Stimulated activated CD4-positive, alpha-beta T cell treated with anti-CD3 and anti-CD28 coated beads, Interleukin-12 subunit alpha, Interleukin-12 subunit beta, amount 100 ng/mL, for 4 hours (primary cell): ENCODE results near the gene OR4M1.
"Not testable (repeated sequence)": the region's sequence is repeated elsewhere in the genome, so short reads cannot be mapped to it uniquely, and the experiment has no call there.

ENCODE experiments used
- DNase-seq: peaks from one replicate; pipeline ENCODE4 v3.0.0-alpha.2; 2020

The OR4M1 gene, protein sequence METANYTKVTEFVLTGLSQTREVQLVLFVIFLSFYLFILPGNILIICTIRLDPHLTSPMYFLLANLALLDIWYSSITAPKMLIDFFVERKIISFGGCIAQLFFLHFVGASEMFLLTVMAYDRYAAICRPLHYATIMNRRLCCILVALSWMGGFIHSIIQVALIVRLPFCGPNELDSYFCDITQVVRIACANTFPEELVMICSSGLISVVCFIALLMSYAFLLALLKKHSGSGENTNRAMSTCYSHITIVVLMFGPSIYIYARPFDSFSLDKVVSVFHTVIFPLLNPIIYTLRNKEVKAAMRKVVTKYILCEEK

DNA sequence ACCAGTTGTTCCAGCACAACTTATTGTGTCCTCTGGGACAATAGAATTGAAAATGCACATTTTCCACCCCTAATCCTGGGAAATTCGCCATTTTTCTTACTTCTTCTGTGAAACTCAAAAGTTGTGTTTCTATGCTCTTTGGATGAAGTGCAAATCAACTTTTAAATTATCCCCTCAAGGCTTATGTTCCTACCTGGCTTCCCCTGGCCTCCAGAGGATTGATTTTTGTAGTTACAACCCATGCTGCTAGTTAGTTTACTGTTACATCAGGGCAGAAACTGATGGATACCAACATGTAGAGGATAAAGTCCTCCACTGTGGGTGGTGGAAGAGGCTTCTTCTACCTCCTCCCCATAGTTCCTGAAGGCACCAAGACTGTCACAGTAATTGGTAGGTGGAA lies at the start of gene OR4M1:
OR4M1 (plus strand) TSS at position 301 of the 400 bp plus-strand sequence. CDS start 6,819 bp downstream, outside the sequence.
- DNase-seq = not testable (repeated sequence)

DNA sequence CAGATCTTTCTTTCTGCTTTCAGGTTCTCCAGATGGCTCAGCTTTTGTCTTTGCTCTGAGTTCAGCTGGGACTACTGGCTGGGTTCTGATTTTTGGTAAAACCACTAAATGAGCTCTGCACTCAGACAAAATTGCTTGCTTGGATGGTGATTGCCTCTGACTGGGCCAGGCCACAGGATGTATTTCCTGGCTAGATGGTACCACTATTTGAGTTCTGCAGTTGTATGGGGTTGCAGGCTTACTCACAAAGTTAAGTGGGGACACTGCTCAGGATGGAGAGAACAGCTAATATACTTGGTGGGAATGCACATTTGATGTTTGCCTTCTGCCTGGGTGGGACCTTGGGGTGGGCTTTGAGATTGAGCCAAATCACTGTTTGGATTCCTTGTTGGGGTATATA lies 43.9 kb upstream of the OR4M1 start:
- no peak for DNase-seq

DNA sequence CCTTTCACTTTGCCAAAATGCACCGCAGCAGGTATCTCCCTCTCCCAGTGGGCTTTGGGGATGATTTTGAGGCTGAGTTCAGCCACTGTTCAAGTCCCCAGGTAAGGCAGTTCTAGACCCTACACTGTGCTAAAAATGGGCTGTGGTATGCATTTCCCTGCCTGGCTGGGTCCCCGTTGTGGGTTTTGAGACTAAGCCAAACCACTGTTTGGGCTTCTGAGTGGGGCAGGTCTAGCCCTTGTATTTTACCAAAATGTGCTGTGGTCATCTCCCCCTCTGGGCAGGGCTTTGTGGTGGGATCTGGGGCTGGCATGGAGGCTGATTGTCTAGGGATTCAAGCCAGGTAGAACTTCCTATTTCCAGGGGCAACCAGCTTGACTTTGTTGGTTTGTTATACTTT lies 43.5 kb upstream of the OR4M1 start:
- no peak for DNase-seq

DNA sequence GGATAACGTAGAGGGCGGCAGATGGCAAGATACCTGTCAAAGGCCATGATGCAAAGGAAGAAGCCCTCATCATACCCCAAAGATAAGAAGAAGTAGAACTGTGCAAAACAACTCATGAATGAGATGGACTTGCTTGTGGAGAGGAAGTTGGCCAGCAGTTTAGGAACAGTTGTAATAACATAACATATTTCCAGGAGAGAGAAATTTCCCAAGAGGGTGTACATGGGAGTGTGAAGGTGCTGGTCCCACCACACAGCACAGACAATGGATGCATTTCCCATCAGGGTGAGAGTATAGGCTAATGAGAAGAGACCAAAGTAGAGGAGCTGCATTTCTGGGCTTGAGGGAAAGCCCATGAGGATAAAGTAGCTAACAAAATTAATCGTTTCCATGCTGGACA lies 39.4 kb upstream of the OR4M1 start:
- DNase-seq = not testable (repeated sequence)

DNA sequence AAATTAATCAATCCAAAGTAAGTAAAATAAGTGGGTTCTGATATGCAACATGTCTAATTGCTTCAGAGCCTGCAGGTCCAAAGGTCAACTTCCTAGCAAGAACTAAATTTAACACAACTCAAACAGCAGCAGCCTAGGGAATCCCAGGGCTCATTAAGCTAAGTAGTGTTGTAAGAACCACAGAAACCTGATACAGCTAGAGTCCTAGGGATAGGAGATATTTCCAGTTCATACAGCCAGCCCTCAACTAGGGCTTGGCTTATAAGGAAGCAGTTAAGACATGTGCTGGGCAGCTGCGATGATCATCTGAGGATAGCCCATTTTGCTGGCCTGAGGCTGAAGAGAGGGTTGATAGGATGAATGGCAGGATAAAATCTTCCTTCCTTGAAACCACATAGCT lies 30.0 kb upstream of the OR4M1 start, which contains the start of gene OR4Q3:
OR4Q3 (plus strand) TSS at position 316 of the 400 bp plus-strand sequence.
- no peak for DNase-seq

DNA sequence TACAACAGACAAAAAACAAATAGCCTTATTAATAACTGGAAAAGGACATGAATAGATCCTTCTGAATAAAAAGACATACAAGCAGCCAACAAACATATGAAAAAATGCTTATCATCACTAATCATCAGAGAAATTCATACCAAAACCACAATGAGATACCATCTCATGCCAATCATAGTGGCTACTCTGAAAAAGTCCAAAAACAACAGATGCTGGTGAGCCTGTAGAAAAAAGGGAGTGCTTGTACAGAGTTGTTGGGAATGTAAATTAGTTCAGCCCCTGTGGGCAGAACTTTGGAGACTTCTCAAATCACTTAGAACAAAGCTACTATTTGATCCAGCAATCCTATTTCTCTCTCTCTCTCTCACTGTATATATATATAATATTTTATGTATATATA lies 21.0 kb upstream of the OR4M1 start:
- DNase-seq = not testable (repeated sequence)

DNA sequence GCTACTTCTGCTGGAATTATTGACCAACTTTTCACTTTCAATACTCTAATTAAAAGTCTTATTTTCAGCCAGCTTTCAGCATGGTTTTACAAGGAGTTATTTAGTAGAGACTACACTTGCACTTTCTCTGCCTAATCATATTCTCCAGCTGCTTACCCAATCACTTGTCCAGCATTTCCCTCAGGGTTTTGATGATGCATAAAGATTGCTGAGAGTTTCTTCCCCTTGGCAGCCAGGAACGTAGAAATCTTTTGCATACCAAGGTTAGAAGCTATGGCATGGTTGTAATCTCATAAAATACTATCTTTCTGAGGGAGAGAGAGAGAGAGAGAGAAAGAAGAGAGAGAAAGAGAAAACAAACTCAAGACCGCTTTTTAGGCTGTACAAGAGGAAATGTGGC lies 19.1 kb upstream of the OR4M1 start:
- DNase-seq = no peak

DNA sequence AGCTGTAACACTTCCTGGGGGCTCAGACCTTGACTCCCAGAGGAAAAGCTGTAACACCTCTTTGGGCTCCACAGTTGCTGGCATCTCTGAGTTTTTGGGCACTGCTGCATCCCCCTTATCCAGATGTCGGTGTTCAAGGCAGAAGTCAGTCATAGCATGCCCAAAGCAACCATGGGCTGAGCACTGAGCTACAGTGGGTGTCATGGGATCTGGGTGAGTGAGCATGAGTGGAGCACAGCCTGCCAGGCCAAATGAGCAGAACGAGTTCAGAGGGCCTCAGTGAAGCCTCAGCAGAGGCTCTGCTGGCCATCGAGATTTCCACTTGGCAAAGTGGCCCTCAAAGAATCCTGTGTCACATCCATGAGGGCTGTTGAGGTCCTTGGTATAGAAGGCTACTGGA lies 1.8 kb upstream of the OR4M1 start:
- DNase-seq = not testable (repeated sequence)

DNA sequence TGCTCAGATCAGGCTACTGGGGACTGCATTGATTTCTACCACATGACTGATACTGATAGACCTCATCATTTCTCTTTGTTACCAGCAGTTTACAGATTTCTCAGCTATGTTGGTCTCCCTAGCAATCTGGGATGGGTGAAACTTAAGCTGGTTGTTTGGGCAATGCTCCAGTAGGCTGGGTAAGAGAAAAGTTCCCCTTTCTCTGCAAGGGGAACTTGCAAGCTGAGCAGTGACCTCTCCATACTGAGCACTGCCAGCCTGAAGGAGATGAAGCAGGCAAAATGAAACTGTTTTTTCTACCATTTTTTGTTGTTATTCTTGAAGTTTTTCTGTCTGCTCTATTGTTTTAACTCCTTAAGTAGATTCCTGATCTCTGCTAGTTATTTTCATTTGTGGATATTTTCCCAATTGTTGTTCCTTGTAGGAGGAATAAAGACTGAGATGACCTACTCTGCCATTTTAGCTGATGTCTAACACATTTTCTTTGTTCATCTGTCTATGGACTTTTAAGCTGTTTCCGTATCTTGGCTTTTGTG lies 1.3 kb upstream of the OR4M1 start:
- DNase-seq = no peak

DNA sequence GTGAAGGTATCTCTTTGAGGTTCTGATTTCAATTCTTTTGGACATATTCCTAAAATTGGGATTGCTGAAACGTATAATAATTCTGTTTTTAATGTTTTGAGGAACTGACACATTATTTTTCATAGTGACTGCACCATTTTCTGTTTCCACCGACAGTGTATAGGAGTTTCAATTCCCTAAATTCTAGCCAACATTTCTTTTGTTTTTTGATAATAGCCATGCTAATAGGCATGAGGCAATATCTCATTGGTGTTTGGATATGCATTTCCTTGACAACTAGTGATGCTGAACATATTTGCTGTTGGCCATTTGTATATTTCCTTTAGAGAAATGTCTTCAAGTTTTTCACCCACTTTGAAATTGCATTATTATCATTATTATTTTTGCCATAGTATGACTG lies 850 bp upstream of the OR4M1 start:
- not testable (repeated sequence) for DNase-seq

DNA sequence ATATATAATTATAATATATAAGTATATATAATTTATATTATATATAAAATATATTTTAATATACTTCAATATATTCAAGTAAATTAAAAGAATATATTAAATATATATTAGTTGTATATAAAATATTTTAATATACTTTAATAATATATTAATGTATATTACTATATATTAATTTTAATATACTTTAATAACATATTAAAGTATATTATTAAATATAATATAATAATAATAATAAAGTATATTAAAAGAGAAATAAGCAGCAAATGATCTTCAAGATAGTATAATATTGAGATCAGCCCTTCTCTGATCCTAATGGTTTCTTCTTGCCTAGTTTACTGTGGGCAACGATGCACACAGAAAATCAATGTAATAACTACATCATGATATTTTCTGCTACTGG lies 2.3 kb downstream of the OR4M1 start:
- no peak for DNase-seq

DNA sequence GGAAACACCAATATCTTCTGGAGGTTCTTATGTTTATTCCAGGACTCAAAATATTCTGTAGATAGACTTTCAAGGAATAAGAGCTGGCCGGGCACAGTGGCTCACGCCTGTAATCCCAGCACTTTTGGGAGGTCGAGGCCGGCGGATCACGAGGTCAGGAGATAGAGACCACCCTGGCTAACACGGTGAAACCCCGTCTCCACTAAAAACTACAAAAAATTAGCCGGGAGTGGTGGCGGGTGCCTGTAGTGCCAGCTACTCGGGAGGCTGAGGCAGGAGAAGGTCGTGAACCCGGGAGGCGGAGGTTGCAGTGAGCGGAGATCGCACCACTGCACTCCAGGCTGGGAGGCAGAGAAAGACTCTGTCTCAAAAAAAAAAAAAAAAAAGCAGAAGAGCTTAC lies 12.5 kb downstream of the OR4M1 start:
- DNase-seq = not testable (repeated sequence)

DNA sequence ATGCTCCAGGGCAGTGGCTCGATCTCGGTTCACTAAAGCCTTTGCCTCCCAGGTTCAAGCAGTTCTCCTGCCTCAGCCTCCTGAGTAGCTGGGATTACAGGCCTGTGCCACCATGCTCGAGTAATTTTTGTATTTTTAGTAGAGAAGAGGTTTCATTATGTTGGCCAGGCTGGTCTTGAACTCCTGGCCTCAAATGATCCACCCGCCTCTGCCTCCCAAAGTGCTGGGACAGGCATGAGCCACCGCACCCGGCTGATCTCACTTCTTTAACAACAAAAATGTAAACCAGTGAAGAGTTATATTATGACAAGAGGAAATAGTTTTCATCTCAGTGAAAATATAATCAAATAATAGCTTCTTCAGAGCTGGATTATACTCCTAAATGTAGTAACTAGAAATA lies 14.0 kb downstream of the OR4M1 start:
- DNase-seq = not testable (repeated sequence)

DNA sequence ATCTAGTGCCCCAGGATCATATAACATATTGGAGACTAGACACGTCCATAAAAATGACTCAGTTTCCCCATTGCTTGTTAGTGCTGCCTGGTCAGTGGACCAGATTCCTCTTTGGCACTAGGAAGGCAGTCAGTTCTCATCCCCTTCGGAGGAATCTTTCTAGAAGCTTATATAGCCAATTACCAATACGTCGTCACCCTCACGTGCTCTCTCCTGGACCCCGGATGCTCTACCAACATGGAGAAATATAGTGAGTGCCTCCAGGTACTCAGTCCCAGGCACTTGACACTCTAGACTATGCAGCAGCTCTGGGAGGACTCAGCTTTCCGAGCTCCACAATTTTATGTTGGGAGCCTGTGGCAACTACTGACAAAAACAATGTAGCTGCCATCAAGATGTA lies 14.8 kb downstream of the OR4M1 start:
- DNase-seq = not testable (repeated sequence)

DNA sequence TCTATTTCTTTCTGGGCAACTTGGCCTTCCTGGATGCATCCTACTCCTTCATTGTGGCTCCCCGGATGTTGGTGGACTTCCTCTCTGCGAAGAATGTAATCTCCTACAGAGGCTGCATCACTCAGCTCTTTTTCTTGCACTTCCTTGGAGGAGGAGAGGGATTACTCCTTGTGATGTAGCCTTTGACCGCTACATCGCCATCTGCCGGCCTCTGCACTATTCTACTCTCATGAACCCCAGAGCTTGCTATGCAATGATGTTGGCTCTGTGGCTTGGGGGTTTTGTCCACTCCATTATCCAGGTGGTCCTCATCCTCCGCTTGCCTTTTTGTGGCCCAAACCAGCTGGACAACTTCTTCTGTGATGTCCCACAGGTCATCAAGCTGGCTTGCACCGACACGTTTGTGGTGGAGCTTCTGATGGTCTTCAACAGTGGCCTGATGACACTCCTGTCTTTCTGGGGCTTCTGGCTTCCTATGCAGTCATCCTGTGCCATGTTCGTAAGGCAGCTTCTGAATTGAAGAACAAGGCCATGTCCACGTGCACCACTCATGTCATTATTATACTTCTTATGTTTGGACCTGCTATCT lies 23.3 kb downstream of the OR4M1 start:
- not testable (repeated sequence) for DNase-seq

DNA sequence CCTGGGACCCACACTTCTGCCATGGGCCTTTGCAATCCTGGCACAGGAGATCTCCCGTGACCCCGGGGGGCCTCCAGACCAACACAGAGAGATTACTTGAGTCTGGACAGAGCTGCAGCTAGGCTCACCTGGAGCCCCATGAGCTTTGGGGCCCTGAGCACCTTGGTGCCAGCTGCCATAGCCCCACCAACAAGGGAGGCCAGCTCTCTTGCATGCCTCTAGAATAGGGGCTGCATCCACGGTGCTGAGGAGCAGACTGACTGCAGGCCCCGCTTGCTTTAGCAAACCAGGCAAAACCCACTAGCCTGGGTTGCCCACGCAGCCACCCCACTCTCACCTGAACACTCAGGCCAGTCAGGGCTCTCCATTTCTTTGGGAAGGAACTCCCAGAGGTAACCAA lies 26.6 kb downstream of the OR4M1 start:
- DNase-seq = no peak

DNA sequence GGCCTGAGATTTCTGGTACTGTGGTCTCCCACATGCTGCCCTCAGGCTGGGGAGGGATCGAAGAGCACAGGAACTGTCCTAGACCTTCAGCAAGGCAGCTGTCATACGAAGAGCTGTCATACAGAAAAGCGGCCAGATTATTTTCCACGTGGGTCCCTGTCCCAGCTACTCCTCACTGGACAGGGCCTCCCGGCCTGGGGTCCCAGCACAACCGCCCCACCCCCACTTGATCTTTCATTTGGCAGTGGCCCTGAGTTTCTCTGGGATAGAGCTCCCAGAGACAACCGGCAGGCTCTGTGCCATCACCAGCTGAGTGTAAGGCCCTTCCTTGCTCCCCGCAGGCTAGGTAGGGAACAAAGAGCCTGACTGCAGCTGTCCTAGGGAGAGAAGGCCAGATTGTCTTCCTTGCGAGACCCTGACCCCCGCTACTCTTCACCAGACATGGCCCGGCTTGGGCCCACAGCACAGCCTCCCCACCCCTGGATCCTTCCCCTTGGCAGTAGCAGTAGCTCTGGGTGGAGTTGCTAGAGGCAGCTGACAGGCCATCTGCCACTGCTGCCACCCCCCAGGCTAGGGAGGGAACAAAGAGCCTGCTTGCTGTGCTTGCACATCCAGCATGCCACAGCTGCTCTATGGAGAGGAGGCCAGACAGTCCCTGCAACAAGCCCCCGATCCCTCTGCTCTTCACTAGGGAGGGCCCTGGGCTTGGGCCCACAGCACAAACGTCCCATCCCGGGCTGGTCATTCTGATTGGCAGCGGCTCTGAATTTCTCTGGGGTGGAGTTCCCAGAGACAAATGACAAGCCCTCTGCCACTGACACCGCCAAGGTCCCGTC lies 27.2 kb downstream of the OR4M1 start:
- DNase-seq = no peak

DNA sequence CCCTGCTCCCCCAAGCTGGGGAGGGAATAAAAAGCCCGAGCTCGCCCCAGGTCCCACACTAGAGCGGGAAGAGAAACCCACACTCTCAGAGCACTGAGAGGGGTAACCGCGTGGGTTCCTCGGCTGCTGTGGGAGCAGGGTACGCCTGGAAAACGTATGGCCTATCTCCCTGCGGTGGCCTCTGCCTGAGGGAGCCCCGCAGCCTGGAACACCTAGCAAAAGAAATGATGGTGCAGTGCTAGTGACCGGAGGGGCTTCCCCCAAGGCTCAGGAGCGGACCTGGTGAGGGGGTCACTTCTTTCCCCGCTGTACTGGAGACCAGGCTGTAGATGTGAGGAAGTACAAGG lies 27.8 kb downstream of the OR4M1 start:
- no peak for DNase-seq

DNA sequence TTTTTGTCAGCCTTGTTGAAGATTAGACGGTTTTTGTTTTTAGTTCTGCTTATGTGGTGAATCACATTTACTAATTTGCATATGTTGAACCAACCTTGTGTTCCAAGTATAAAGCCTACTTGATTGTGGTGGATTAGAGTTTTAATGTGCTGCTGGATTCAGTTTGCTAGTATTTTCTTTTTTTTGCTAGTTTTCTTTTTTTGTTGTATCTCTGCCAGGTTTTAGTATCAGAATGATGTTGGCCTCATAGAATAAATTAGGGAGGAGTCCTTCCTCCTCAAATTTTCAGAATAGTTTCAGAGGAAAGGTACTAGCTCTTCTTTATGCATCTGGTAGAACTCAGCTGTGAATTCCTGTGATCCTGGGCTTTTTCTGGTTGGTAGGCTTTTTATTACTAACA lies 30.2 kb downstream of the OR4M1 start, which contains the start of gene OR4N2:
OR4N2 (plus strand) TSS at position 301 of the 400 bp plus-strand sequence. CDS start 23,679 bp downstream, outside the sequence.
- DNase-seq = not testable (repeated sequence)

DNA sequence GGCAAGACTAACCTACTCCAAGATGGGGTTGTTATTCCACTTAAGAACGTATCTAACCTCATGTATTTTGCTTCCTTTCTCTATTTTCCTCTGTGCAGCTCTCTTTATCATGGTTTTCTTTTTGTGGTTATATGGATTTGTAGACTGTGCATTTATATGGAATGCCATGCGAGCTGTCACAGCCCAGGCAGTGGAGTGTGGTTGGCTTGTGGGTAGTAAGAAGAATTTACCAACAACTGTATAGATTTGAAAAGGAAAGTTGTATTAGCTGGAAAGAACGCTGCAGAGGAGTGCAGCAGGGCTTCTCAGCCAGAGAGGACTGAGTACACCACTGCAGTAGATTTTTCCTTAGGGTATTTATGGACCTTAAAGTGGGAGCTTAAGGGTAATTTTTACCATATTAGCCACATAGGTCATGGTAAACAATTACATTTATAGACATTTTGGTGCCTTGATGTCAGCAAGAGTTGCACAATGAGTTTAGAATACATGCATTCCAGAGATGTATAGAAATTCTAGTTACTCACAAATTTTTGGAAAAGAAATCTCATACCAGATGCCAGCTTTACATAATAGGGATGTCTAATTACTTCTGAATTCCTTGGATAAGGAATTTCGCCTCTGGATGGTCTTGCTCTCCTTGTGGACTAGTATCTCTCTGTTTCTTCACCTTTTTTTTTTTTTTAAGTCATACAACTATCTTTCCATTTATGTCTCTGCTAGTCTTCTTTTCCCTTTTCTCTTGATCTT lies 40.0 kb downstream of the OR4M1 start:
- not testable (repeated sequence) for DNase-seq

DNA sequence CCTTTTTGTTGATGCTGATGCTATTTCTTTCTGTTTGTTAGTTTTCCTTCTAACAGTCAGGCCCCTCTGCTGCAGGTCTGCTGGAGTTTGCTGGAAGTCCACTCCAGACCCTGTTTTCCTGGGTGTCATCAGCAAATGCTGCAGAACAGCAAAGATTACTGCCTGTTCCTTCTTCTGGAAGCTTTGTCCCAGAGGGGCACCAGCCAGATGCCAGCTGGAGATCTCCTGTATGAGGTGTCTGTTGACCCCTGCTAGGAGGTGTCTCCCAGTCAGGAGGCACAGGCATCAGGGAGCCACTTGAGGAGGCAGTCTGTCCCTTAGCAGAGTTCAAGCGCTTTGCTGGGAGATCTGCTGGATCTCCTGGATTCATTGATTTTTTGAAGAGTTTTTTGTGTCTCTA lies 46.6 kb downstream of the OR4M1 start:
- DNase-seq = not testable (repeated sequence)

DNA sequence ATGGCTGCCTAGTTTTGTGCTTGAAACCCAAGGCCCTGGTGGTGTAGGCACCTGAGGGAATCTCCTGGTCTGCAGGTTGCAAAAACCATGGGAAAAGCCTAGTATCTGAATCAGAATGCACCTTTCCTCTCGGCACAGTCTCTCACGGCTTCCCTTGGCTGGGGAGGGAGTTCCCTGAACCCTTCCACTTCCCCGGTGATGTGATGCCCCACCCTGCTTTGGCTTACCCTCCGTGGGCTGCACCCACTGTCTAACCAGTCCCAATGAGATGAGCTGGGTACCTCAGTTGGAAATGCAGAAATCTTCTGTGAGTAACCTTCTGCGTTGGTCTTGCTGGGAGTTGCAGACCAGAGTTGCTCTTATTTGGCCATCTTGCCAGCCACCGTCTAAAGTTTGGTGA lies 47.7 kb downstream of the OR4M1 start:
- not testable (repeated sequence) for DNase-seq

DNA sequence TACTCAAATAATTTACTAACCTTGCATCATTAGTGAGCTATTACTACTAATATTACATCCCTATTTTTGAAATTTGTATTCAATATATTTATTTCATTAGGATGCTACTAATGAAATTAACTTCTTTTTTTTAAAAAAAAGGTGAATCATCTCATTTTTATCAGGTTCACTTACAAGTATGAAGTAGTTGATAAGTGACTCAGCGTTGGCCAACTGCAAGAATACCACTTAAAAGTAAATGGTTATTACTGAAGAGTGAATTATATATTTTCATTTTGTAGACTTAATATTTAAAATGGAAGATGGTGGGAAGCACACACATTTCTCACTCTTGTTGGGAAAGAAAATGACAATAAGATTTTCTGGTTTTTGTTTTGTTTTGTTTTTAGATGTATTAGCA lies 49.9 kb downstream of the OR4M1 start:
- DNase-seq = no peak
